ENCODE measurements around the gene RAPGEF4. TPM values are rescaled to one million over a fixed set of nuclear protein-coding genes. Genes with fewer than 3 reads are reported as not detected.

RAPGEF4 gene
- total RNA-seq, 1 donor from 2014 or later: 6.1 TPM

DNA sequence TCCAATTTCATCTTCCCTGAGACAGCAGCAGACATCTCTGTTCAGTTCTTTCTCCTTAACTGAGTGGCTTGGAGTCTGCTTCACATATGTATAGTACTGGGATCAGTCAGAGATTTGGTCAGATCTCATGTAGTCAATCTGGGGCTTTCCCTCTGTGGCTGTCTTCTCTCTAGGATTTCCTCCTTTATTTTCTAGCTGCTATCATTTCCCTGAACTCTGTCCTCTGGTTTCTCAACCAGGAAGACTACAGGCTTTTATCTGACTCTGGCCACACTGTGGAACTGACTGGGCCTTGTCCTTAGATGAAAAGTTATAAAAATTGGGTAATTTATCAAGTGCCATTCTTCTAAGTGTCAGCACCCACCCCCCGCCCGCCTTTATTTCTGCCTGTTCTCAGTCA lies 121.0 kb downstream of the RAPGEF4 start:
- DNase-seq (ENCODE audit: low read depth, low spot score): no peak

GRCh38 chr2:172858473-172858745 lies 122.8 kb downstream of the RAPGEF4 start:
- DNase-seq (ENCODE audit: low read depth, low spot score): no peak

GRCh38 chr2:172859581-172860335 lies 124.1 kb downstream of the RAPGEF4 start:
- no peak for DNase-seq (ENCODE audit: low read depth, low spot score)

- no peak for DNase-seq (ENCODE audit: low read depth, low spot score)
These were observed 124.7 kb downstream of the RAPGEF4 start for GRCh38 chr2:172860336-172860707.

GRCh38 chr2:172861098-172861497 lies 125.5 kb downstream of the RAPGEF4 start:
- no peak for DNase-seq (ENCODE audit: low read depth, low spot score)

DNA sequence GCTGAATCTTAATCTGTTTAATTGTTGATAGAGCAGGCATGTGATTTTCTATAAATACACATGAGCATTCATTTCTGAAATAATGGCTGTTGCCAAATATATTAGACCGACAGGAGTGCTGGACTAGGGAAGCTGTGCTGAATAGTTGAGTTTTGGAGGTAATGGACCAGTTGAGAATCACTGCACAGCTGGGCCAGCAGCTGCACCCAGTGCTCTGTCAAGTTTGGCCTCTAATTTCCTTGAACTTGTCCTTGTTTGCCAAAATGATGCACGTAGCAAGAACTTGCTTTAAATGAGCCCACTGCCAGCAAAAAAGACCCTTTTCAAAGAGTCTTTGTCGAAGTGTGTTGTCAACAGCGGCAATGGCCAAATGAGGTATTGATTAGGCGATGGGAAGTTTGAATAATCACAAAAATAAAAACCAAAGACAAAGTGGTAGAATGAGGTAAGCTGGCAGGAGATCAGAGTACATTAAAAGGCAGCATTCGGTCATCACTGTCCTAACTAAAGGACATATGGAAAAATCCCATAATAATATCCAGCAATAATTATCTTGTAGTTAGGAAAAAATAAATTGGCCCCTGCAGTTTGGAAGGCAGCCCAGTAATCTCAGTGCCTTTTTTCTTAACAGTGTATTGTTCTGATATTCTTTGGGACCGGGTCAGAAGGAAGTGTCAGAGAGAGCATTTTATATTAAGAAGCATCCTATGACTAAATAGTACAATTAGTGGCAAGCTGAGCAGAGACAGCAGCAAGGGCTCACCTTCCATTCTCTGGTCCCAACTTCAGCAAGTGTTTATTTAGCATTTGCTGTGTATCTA lies 126.2 kb downstream of the RAPGEF4 start:
- DNase-seq (ENCODE audit: low read depth, low spot score): no peak

DNA sequence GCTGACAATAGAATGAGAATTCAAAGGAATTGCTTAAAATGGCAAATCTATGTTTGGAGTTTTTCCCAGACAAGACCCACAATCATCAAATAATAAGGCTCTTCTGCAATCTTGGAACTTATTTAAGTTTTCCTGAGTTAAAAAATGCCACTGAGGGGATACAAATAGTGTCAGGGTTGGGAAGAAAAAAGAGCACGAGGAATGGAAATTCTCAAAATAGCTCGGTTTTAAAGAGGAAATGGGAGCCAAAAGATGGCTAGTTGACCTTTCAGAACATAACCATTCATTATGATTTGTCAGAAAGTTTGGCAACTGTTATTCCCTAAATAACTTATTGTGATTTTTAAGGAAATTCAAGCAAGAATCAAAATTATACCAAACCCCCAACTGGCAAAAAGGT lies 127.7 kb downstream of the RAPGEF4 start:
- DNase-seq (ENCODE audit: low read depth, low spot score): no peak

GRCh38 chr2:172864182-172864581 lies 128.5 kb downstream of the RAPGEF4 start:
- no peak for DNase-seq (ENCODE audit: low read depth, low spot score)

DNA sequence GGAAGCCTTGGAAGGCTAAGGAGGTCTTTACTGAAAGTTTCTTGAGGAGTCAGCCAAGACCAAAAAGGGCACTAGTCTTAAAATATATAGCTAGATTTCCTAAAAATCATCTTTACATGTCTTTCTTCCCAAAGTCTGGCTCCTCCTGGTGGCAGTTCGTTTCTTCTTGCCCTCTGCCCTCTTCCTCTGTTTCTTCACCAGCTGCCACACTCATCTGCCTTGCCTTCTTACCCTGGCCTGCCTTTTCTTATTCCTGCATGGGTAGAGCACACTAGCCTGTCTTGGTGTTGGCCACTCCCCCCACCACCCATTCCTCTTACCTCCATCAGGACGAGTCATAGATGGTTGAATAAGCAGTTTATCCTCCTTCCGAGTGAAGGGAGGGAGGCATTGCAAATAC lies 129.8 kb downstream of the RAPGEF4 start:
- DNase-seq (ENCODE audit: low read depth, low spot score): no peak

DNA sequence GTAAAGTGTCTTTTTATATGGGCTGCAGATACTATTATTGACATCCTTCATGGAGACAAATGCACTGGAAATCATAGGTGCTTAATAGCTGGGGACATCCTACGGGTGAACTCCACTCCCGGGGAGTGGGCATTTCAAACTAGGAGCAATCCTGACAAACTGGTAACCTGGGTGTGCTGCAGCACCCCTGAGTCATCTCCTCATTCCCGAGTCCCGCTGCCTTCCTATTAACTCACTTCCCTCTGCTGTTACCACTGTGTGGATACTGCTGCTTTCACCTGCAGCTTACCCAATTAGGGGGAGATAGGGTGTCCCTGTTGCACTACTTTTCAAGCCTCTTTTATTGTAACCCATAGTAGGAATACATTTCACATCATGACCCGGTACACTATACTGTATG lies 134.2 kb downstream of the RAPGEF4 start:
- no peak for DNase-seq (ENCODE audit: low read depth, low spot score)

GRCh38 chr2:172870396-172870795 lies 134.8 kb downstream of the RAPGEF4 start:
- DNase-seq (ENCODE audit: low read depth, low spot score): no peak

GRCh38 chr2:172877826-172878225 lies 142.2 kb downstream of the RAPGEF4 start:
- DNase-seq (ENCODE audit: low read depth, low spot score): no peak

- no peak for DNase-seq (ENCODE audit: low read depth, low spot score)
These were observed 142.6 kb downstream of the RAPGEF4 start for GRCh38 chr2:172878260-172878659.

DNA sequence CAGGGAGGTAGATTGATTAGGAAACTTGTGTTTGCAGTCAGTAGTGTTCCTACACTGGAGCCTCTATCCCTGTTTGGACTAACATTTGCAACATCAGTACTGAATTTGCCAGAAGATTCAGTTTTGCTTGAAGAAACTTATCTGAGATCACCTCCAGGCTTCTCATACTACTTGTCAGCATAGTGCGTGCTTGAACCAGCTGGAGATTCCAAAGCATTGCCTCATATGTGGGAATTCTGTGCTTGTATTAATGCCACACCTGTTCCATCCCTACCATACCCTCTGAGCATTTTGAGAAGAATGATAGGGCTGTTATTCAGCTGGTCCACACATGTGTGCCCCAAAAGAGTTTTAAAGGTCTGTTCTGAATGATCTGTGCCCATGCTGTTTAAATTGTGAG lies 148.7 kb downstream of the RAPGEF4 start:
- no peak for DNase-seq (ENCODE audit: low read depth, low spot score)

- DNase-seq (ENCODE audit: low read depth, low spot score): no peak
These were observed 150.4 kb downstream of the RAPGEF4 start for GRCh38 chr2:172885996-172886395.

GRCh38 chr2:172887280-172887679 lies 151.6 kb downstream of the RAPGEF4 start:
- no peak for DNase-seq (ENCODE audit: low read depth, low spot score)

DNA sequence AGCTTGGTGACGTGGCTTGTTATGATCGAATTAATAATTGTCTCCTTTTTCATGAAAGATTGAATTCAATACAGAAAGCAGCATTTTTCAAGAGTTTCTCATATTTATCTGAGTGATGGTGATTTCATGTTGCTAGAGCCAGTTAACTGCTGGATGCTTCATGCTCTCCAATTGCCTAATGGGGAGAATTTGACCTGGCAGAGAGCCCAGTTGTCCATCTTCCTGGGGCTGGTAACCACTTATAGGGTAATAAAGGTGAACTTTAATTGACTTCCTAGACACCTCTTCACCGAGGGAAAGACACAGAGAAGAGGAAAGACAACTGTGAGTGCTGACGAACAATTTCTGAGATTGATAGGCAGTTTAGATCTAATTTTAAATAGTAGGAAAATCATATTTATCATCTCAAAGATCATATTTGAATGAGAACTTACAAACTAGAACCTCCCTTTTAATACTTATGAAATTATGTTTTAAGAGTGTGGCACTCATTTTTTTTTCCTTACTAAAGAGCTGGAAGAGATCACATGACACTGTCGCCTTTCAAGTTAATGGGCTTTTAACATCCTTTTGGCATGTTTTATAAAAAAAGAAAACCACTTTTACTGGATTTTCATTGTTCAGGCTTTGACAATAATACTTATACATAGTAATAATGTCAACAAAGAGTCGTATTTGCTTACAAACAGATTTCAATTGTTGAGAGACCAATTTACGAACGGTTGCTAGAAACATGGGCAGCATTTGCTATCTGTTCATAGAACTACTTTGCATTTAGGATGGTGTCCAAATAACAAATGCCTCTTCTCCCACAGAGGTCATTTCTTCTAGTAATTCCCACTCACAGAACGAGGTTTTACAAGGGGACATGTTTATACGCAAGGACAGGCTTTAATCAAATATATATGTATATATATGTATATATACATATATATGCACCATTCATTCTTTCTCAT lies 153.3 kb downstream of the RAPGEF4 start:
- no peak for DNase-seq (ENCODE audit: low read depth, low spot score)

- DNase-seq (ENCODE audit: low read depth, low spot score): no peak
These were observed 154.3 kb downstream of the RAPGEF4 start for GRCh38 chr2:172889768-172890430.

DNA sequence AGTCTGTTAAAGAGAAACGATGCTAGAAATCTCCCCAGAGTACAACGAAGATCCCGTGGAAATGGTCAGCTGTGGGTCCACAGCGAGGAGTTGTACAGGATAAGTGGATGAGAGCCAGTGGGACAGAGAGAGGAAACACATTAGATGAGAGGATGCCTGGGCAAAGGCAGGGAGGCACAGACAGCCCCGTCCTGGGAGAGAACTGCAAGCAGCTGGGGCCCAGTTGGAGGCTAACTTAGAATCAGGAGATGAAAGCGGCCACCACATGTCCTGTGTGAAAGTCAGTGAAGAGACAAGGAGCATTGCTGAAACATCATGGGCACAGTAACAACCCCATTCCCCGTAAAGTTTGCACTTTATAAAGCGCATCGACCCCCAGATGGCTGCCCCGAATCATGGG lies 157.5 kb downstream of the RAPGEF4 start:
- no peak for DNase-seq (ENCODE audit: low read depth, low spot score)

DNA sequence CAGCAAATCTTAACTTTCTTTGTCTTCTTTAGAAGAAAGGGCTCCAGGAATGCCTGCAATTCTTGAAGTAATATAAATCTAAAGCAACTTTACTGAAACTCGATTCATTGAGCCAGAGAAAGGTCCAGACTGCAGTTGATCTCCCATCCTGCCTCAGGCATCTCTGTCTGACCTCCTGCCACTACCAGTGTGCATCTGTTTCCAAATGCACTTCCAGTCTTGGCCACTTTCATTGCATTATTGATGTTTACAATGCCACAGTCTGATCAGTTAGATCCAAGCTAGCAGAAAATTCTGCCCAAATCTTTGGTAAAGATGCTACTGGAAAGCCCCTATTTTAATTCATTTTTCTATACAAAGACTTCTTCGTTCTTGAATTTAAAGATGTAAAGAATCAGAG lies 158.0 kb downstream of the RAPGEF4 start:
- DNase-seq (ENCODE audit: low read depth, low spot score): no peak

- no peak for DNase-seq (ENCODE audit: low read depth, low spot score)
These were observed 159.2 kb downstream of the RAPGEF4 start for GRCh38 chr2:172894689-172895387.
